Parathyroid adenoma (tissue), 2 donors: ENCODE data around the gene TTLL13.

ENCODE experiments used
- H2AFZ ChIP-seq: fragments of 300-600 bp; sonication (generic); one replicate; pipeline ENCODE4 v1.7.0; 2017; ENCODE audit warnings: antibody characterized with exemption, mild to moderate bottlenecking
- H3K27ac ChIP-seq: fragments of 300-600 bp; sonication (generic); one replicate; pipeline ENCODE4 v1.7.0; 2017
- H3K27me3 ChIP-seq: fragments of 300-600 bp; sonication (generic); one replicate; pipeline ENCODE4 v1.7.0; 2017; ENCODE audit warnings: low read length; ENCODE audit not compliant: control insufficient read depth, insufficient read depth
- H3K36me3 ChIP-seq: fragments of 300-600 bp; sonication (generic); one replicate; pipeline ENCODE4 v1.7.0; 2017; ENCODE audit warnings: low read length; ENCODE audit not compliant: control insufficient read depth, insufficient read depth
- H3K4me1 ChIP-seq: fragments of 300-600 bp; sonication (generic); one replicate; pipeline ENCODE4 v1.7.0; 2017; ENCODE audit warnings: control low read depth
- H3K4me2 ChIP-seq: fragments of 300-600 bp; sonication (generic); one replicate; pipeline ENCODE4 v1.7.0; 2017; ENCODE audit warnings: low read length
- H3K4me3 ChIP-seq: fragments of 300-600 bp; sonication (generic); one replicate; pipeline ENCODE4 v1.7.0; 2017; ENCODE audit warnings: low read depth, low read length
- H3K79me2 ChIP-seq: fragments of 300-600 bp; sonication (generic); one replicate; pipeline ENCODE4 v1.7.0; 2017; ENCODE audit warnings: control low read depth
- H3K9ac ChIP-seq: fragments of 300-600 bp; sonication (generic); one replicate; pipeline ENCODE4 v1.7.0; 2017; ENCODE audit warnings: mild to moderate bottlenecking
- H3K9me3 ChIP-seq: fragments of 300-600 bp; sonication (generic); one replicate; pipeline ENCODE4 v1.7.0; 2017; ENCODE audit warnings: low read length; ENCODE audit not compliant: control insufficient read depth
- TF ChIP-seq, protein P1 (sequence below): fragments of 300-600 bp; sonication (generic); IDR thresholded peaks from one replicate; pipeline ENCODE4 v1.7.0; 2017; ENCODE audit warnings: antibody characterized with exemption, mild to moderate bottlenecking
- donor health status: primary hyperparathyroidism.

Gene TTLL13

DNA sequence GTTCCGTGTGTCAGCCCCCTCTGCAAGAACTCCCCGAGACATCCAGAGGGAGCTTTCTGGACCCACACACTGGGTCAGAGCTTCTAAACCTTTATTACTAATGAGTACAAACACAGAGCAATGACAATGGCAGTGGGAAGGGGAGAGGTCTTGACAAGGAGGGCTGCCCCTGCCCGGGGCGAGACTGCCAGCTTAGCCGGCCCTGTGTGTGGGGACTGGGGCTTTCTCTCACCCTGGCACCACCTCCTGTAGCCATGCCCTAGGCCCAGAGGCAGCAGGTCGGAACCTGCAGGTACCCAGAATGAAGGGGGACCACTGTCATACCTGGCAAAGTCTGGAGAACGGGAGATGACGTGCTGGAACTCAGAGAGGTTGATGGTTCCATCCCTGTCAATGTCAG lies 18.7 kb upstream of the TTLL13 start:
- H3K27ac ChIP-seq, result no peak overlapping the region
- no peaks in the 10 kb centered on the region for H3K79me2 ChIP-seq
- H3K4me3 ChIP-seq, result no peak overlapping the region
- H3K9ac ChIP-seq, result no peak overlapping the region
- peaks cover 9% of the 10 kb centered on the region for H3K4me1 ChIP-seq
- H3K27me3 ChIP-seq, result no peaks in the 10 kb centered on the region
- no peaks in the 10 kb centered on the region for H3K36me3 ChIP-seq
- no peak overlapping the region for H3K4me2 ChIP-seq
- no peaks in the 10 kb centered on the region for H3K9me3 ChIP-seq
- H2AFZ ChIP-seq, result no peak overlapping the region
- TF ChIP-seq, protein P1, sequence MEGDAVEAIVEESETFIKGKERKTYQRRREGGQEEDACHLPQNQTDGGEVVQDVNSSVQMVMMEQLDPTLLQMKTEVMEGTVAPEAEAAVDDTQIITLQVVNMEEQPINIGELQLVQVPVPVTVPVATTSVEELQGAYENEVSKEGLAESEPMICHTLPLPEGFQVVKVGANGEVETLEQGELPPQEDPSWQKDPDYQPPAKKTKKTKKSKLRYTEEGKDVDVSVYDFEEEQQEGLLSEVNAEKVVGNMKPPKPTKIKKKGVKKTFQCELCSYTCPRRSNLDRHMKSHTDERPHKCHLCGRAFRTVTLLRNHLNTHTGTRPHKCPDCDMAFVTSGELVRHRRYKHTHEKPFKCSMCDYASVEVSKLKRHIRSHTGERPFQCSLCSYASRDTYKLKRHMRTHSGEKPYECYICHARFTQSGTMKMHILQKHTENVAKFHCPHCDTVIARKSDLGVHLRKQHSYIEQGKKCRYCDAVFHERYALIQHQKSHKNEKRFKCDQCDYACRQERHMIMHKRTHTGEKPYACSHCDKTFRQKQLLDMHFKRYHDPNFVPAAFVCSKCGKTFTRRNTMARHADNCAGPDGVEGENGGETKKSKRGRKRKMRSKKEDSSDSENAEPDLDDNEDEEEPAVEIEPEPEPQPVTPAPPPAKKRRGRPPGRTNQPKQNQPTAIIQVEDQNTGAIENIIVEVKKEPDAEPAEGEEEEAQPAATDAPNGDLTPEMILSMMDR, result no peak

DNA sequence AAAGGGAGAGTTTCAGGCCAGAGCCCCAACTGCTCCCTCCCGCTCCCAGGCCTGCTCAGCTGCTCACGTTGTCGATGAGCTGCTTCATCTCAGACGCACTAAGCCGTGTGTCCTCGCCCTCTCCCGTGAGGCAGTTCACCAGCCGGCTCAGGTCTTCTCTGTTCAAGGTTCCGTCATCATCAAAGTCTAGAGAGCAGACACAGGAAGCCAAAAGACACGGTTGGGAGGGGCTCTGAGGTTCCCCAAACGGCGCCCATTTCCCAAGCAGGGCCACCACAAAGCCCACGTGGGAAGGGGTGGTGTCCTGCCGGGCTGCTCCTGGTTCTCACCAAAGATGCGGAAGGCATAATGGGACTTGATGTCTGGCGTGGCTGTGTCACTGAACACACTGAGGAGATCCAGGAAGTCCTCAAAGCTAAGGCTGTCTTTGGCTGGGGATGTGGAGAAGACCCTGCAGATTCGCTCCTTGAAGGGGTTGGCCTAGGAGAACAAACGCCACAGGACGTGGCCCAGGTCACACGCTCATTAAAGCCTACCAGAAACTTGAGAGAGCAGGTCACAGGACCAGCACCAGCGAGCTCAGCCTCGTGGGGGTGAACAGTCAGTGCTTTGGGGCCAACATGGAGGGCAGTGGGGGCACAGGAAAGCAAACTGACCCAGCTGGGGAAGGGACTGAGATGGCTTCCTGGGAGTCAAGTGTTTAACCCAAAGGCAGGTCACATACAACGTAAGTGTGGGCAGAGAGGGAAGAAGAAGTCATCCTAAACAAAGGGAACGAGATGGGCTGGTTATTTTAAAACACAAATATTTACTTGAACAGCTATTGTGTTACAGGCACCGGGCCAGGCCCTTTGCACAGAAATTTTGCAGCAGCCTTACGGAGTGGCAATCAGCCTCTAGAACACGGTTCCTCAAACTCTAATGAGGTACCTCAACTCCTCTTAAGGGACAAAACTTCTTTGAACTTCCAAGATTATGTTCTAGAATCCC lies 18.0 kb upstream of the TTLL13 start:
- Histone ChIP-seq H3K4me1 (peaks cover 9% of the 10 kb centered on the region), H3K27ac (no peak overlapping the region), H3K79me2 (no peaks in the 10 kb centered on the region), H3K4me2 (no peak overlapping the region), H3K27me3 (no peaks in the 10 kb centered on the region), H3K9me3 (no peaks in the 10 kb centered on the region), H2AFZ (no peak overlapping the region), H3K9ac (no peak overlapping the region), H3K36me3 (no peaks in the 10 kb centered on the region), H3K4me3 (no peak overlapping the region)
- TF ChIP-seq, protein P1, result no peak

DNA sequence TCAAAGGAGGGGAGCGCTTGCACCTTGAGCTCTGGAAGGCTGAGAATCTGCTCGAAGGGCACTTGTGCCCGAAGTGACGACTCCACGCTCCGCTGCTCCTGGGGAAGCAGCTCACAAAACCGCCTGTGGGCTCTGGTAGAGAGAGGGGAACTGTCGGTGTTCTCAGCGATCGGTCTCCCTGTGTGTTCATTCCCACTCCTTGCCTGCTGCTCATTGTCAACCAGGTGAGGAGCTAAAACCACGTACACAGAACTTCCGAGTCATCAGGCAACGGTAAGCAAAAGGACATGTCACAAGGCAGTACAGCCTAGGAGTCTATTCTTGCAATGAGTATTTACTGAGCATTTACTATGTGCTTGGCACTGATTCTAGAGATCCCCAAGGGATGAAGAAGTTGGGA lies 17.2 kb upstream of the TTLL13 start:
- H3K9me3 ChIP-seq, result no peaks in the 10 kb centered on the region
- no peak overlapping the region for H3K4me2 ChIP-seq
- H3K4me1 ChIP-seq, result peaks cover 9% of the 10 kb centered on the region
- no peak overlapping the region for H3K4me3 ChIP-seq
- H3K27me3 ChIP-seq, result no peaks in the 10 kb centered on the region
- no peaks in the 10 kb centered on the region for H3K36me3 ChIP-seq
- no peak overlapping the region for H2AFZ ChIP-seq
- H3K27ac ChIP-seq, result no peak overlapping the region
- H3K9ac ChIP-seq, result no peak overlapping the region
- TF ChIP-seq, protein P1, result no peak
- H3K79me2 ChIP-seq, result no peaks in the 10 kb centered on the region

DNA sequence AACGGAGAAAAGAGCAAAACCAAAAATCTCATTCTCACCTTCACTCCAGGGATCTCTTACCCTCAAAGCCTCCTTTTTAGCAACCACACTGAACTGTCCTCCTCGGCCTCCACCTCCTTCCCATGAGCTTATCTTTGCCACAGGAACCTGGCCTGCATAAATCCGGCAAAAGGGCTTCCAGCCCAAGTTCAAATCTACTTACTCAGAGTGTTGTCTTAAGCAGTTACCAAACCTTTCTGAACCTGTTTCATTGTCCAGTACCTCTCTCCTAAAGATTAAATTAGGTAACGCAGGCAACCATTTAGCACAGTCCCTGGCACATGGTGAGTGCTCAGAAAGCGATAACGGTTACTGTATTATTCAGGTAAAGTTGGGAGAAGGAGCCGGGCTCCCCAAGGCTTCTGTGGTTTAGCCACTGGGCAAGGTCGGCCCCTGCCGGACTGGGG lies 16.4 kb upstream of the TTLL13 start:
- Histone ChIP-seq H3K9me3 (no peaks in the 10 kb centered on the region), H3K79me2 (no peaks in the 10 kb centered on the region), H3K36me3 (no peaks in the 10 kb centered on the region), H3K9ac (no peak overlapping the region), H3K27ac (peak overlapping the region; percentile 84), H3K27me3 (no peaks in the 10 kb centered on the region), H2AFZ (no peak overlapping the region), H3K4me2 (peak overlapping the region; percentile 86), H3K4me1 (peaks cover 9% of the 10 kb centered on the region), H3K4me3 (peak overlapping the region; percentile 78)
- TF ChIP-seq, protein P1, result peak; percentile 44
